ENCODE data around the gene PRM1. TPM values are rescaled to one million over a fixed set of nuclear protein-coding genes. Genes with fewer than 3 reads are reported as not detected.

Gene PRM1
- total and polyA plus RNA-seq, 2 of the 13 experiments (the other 11 are each of a cell fraction or from before 2014, with no cell fraction given) = not detected

DNA sequence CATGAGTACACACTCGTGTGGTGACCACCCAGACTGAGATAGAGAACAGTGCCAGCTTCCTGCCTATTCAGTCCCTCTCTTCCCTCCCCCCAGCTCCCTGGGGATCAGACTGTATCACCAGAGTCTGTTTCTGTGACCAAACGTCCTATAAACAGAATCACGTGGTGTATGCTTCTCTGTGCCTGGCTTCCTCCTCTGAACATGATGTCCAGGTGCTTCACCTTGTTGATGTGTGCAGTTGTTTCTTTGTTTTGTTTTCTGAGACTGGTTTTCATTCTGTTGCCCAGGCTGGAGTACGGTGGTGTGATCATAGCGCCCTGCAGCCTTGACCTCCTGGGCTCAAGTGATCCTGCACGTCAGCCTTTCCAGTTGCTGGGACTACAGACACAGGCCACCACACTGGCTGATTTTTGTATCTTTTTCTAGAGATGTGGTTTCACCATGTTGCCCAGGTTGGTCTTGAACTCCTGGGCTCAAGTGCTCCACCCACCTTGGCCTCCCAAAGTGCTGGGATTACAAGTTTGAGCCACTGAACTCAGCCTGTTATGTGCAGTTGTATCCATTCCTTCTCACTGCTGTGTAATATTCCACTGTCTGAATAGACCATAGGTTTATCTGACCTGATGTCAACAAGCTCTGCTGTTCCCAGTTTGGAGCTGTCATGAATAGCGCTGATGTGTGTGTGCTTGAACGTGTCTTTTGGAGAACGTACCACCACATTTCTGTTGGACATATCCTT, 28.9 kb upstream of the PRM1 start (continued):
- no peak for TF ChIP-seq RELA (CRISPR knock-in tag; IDR thresholded peaks at IDR 0.05)
- no peak for TF ChIP-seq TAF1 (CRISPR knock-in tag; IDR thresholded peaks at IDR 0.05)
- no peak for TF ChIP-seq CBFB (CRISPR knock-in tag; IDR thresholded peaks at IDR 0.05)
- TF ChIP-seq AGO2 (optimal IDR thresholded peaks at IDR 0.05; ENCODE audit: low read depth, low read length) = no peak
- TF ChIP-seq ZNF891 (CRISPR knock-in tag; IDR thresholded peaks at IDR 0.05) = no peak
- TF ChIP-seq KAT7 (CRISPR knock-in tag; IDR thresholded peaks at IDR 0.05; ENCODE audit: borderline replicate concordance) = no peak
- no peak; the same call in 1 of the 2 replicates for TF ChIP-seq NFKB2 (CRISPR knock-in tag; IDR thresholded peaks at IDR 0.05; ENCODE audit: borderline replicate concordance)
- no peak for TF ChIP-seq HMGA1 (CRISPR knock-in tag; conservative IDR thresholded peaks at IDR 0.05)
- TF ChIP-seq, protein P1, sequence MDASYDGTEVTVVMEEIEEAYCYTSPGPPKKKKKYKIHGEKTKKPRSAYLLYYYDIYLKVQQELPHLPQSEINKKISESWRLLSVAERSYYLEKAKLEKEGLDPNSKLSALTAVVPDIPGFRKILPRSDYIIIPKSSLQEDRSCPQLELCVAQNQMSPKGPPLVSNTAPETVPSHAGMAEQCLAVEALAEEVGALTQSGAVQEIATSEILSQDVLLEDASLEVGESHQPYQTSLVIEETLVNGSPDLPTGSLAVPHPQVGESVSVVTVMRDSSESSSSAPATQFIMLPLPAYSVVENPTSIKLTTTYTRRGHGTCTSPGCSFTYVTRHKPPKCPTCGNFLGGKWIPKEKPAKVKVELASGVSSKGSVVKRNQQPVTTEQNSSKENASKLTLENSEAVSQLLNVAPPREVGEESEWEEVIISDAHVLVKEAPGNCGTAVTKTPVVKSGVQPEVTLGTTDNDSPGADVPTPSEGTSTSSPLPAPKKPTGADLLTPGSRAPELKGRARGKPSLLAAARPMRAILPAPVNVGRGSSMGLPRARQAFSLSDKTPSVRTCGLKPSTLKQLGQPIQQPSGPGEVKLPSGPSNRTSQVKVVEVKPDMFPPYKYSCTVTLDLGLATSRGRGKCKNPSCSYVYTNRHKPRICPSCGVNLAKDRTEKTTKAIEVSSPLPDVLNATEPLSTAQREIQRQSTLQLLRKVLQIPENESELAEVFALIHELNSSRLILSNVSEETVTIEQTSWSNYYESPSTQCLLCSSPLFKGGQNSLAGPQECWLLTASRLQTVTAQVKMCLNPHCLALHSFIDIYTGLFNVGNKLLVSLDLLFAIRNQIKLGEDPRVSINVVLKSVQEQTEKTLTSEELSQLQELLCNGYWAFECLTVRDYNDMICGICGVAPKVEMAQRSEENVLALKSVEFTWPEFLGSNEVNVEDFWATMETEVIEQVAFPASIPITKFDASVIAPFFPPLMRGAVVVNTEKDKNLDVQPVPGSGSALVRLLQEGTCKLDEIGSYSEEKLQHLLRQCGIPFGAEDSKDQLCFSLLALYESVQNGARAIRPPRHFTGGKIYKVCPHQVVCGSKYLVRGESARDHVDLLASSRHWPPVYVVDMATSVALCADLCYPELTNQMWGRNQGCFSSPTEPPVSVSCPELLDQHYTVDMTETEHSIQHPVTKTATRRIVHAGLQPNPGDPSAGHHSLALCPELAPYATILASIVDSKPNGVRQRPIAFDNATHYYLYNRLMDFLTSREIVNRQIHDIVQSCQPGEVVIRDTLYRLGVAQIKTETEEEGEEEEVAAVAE (CRISPR knock-in tag; IDR thresholded peaks at IDR 0.05; ENCODE audit: borderline replicate concordance) = peak; percentile 92
- peak; percentile 66; the same call in 1 of the 2 replicates for TF ChIP-seq NCOA2 (CRISPR knock-in tag; IDR thresholded peaks at IDR 0.05)
- TF ChIP-seq ZNF180 (CRISPR knock-in tag; IDR thresholded peaks at IDR 0.05; ENCODE audit: borderline replicate concordance, low read depth) = no peak
- TF ChIP-seq, protein P2, sequence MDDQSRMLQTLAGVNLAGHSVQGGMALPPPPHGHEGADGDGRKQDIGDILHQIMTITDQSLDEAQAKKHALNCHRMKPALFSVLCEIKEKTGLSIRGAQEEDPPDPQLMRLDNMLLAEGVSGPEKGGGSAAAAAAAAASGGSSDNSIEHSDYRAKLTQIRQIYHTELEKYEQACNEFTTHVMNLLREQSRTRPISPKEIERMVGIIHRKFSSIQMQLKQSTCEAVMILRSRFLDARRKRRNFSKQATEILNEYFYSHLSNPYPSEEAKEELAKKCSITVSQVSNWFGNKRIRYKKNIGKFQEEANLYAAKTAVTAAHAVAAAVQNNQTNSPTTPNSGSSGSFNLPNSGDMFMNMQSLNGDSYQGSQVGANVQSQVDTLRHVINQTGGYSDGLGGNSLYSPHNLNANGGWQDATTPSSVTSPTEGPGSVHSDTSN (CRISPR knock-in tag; IDR thresholded peaks at IDR 0.05; ENCODE audit: borderline replicate concordance) = no peak
- peak; percentile 63; the same call in 1 of the 2 replicates for TF ChIP-seq ATF1 (CRISPR knock-in tag; IDR thresholded peaks at IDR 0.05)
- TF ChIP-seq, protein P3, sequence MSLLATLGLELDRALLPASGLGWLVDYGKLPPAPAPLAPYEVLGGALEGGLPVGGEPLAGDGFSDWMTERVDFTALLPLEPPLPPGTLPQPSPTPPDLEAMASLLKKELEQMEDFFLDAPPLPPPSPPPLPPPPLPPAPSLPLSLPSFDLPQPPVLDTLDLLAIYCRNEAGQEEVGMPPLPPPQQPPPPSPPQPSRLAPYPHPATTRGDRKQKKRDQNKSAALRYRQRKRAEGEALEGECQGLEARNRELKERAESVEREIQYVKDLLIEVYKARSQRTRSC (CRISPR knock-in tag; IDR thresholded peaks at IDR 0.05; ENCODE audit: low read depth) = no peak
- TF ChIP-seq ZNF235 (CRISPR knock-in tag; IDR thresholded peaks at IDR 0.05; ENCODE audit: borderline replicate concordance) = no peak
- no peak for TF ChIP-seq U2AF1 (optimal IDR thresholded peaks at IDR 0.05; ENCODE audit: low read depth, low read length)
- peak; percentile 63 for TF ChIP-seq LCORL (IDR thresholded peaks at IDR 0.05)
- peak; percentile 91 for TF ChIP-seq LCORL (CRISPR knock-in tag; IDR thresholded peaks at IDR 0.05)
- TF ChIP-seq ZBTB1 (CRISPR knock-in tag; IDR thresholded peaks at IDR 0.05; ENCODE audit: borderline replicate concordance) = no peak
- peak; percentile 80; the same call in 1 of the 2 replicates for TF ChIP-seq POGZ (CRISPR knock-in tag; IDR thresholded peaks at IDR 0.05)
- TF ChIP-seq ZNF383 (CRISPR knock-in tag; IDR thresholded peaks at IDR 0.05; ENCODE audit: borderline replicate concordance) = no peak
- TF ChIP-seq ZFP82 (CRISPR knock-in tag; IDR thresholded peaks at IDR 0.05; ENCODE audit: borderline replicate concordance) = 0 out of 2 replicates have a peak, but pooled peaks have one; percentile 65
- no peak for TF ChIP-seq ZNF761 (CRISPR knock-in tag; conservative IDR thresholded peaks at IDR 0.05)
- no peak for TF ChIP-seq ZNF510 (CRISPR knock-in tag; IDR thresholded peaks at IDR 0.05; ENCODE audit: low read depth)
- TF ChIP-seq ZSCAN29 (CRISPR knock-in tag; conservative IDR thresholded peaks at IDR 0.05) = no peak
- TF ChIP-seq PRMT3 (CRISPR knock-in tag; IDR thresholded peaks at IDR 0.05; ENCODE audit: borderline replicate concordance, low read depth) = no peak
